Stomach (tissue), 9 donors: ENCODE results near the gene PCBP2. TPM values are rescaled to one million over a fixed set of nuclear protein-coding genes. Genes with fewer than 3 reads are reported as not detected.

Source experiments
- DNase-seq, 2 donors: peaks; one replicate each; pipeline versions ENCODE4 v3.0.0 to v3.0.0-alpha.2; 2013 to 2019
- H3K27ac ChIP-seq, 5 donors: fragments of 200-600 bp in 4 of 5; sonication (generic) in 4 of 5; one replicate each; pipeline ENCODE4 v1.5.1; 2013 to 2019; ENCODE audit warnings: mild to moderate bottlenecking in 1 of 5, moderate library complexity in 1 of 5
- H3K27me3 ChIP-seq, 3 donors: fragments of 200-600 bp; sonication (generic); one replicate each; pipeline ENCODE4 v1.5.1; 2017 to 2019; ENCODE audit warnings: mixed run types in 1 of 3
- H3K36me3 ChIP-seq, 4 donors: fragments of 200-600 bp; sonication (generic); 1 replicate in 3 of 4; 2 replicates in 1 of 4; pipeline ENCODE4 v1.5.1; 2016 to 2019
- H3K4me1 ChIP-seq, 4 donors: fragments of 200-600 bp; sonication (generic); one replicate each; pipeline ENCODE4 v1.5.1; 2016 to 2019
- H3K4me3 ChIP-seq, 4 donors: fragments of 200-600 bp; sonication (generic) in 3 of 4; one replicate each; pipeline ENCODE4 v1.5.1; 2016 to 2019; ENCODE audit warnings: mild to moderate bottlenecking in 1 of 4
- H3K9me3 ChIP-seq, 4 donors: fragments of 200-600 bp; sonication (generic); one replicate each; pipeline ENCODE4 v1.5.1; 2016 to 2019
- CTCF ChIP-seq, 7 experiments: fragments of 450-650 bp in 4 of 7; fragments of 200-600 bp in 3 of 7; sonication (generic) in 3 of 7; IDR thresholded peaks; one replicate each; pipeline ENCODE4 v1.5.1; 2016 to 2019; ENCODE audit warnings: antibody characterized with exemption in 7 of 7, control low read depth in 2 of 7, mild to moderate bottlenecking in 1 of 7
- EP300 ChIP-seq: sonication (generic); formaldehyde crosslinking; IDR thresholded peaks from one replicate; pipeline ENCODE4 v1.6.1; 2017; ENCODE audit warnings: antibody characterized with exemption
- POLR2A ChIP-seq, 4 donors: fragments of 450-650 bp; IDR thresholded peaks; one replicate each; pipeline ENCODE4 v1.6.1; 2016; ENCODE audit warnings: antibody characterized with exemption in 4 of 4, control low read depth in 2 of 4, mild to moderate bottlenecking in 1 of 4, moderate library complexity in 1 of 4
- POLR2AphosphoS5 ChIP-seq, 3 donors: sonication (generic); formaldehyde crosslinking; IDR thresholded peaks; one replicate each; pipeline ENCODE4 v1.6.1; 2016; ENCODE audit warnings: antibody characterized with exemption in 3 of 3
- WGBS, 5 donors: extraction: QIAGEN DNeasy Blood & Tissue Kit in 3 of 5; methylation state at CpG; one replicate each; pipeline versions ENCODE4 v1.1.5 to v1.1.7; 2013 to 2018; 5-methylcytosine and 5-hydroxymethylcytosine counted together
- intact Hi-C: fragments of 100-400 bp; cut with DNase I; formaldehyde crosslinking; loops from one replicate; pipeline ENCODE4 v1.15.1; 2023; ENCODE audit warnings: low total_unique reads
- polyA plus RNA-seq, 3 donors: library from polyadenylated mRNA; stranded (reverse); fragments of 200-250 nt; gene quantifications; one replicate each; pipeline ENCODE4 v1.2.3, GENCODE V29; 2013
- total RNA-seq, 5 donors: library from RNA; depleted of rRNA; stranded (reverse); fragments of >200 nt; gene quantifications; one replicate each; pipeline versions ENCODE4 v1.1.0 to v1.2.3, GENCODE V29; 2014 to 2016
- donor health status: healthy with polysubstance abuse.
- donor health status: Bipolar disorder and iron deficiency.
- donor health status: healthy.

PCBP2 gene
- total and polyA plus RNA-seq, 8 donors: 109 to 714 (median 458) TPM

- no peak overlapping the region for H3K4me3 ChIP-seq
- peaks cover 15 to 36% (median 33%) of the 10 kb centered on the region in 4 donors for H3K4me1 ChIP-seq
- DNase-seq: peak in 1 of 2 donors; percentile 7
- H3K36me3 ChIP-seq: peaks cover 14 to 50% (median 46%) of the 10 kb centered on the region in 4 donors
- peak overlapping the region in 1 of 5 donors; percentile 6 for H3K27ac ChIP-seq
- intact Hi-C loops: no loop called here
- H3K27me3 ChIP-seq: no peaks in the 10 kb centered on the region
- H3K9me3 ChIP-seq: no peaks in the 10 kb centered on the region
- TF ChIP-seq POLR2A (IDR thresholded peaks at IDR 0.05) (no peak), EP300 (no peak), POLR2AphosphoS5 (IDR thresholded peaks at IDR 0.05) (no peak), CTCF (IDR thresholded peaks at IDR 0.05) (no peak)
- WGBS, 5 donors: 77 to 89% (median 85%) methylated on average over 4 to 10 of the region's 10 CpGs
Measured at GRCh38 chr12:53505086-53505485, 53.2 kb downstream of the PCBP2 start.

GRCh38 chr12:53505555-53506449, 53.9 kb downstream of the PCBP2 start:
- Histone ChIP-seq H3K4me1 (peaks cover 15 to 35% (median 31%) of the 10 kb centered on the region in 4 donors), H3K9me3 (no peaks in the 10 kb centered on the region), H3K4me3 (no peak overlapping the region), H3K27ac (no peak overlapping the region), H3K27me3 (no peaks in the 10 kb centered on the region), H3K36me3 (peaks cover 14 to 58% (median 54%) of the 10 kb centered on the region in 4 donors)
- intact Hi-C loops: no loop called here
- peak in 1 of 2 donors; percentile 7 for DNase-seq
- 74 to 84% (median 79%) methylated on average over 14 to 19 of the region's 19 CpGs for WGBS, 5 donors
- TF ChIP-seq CTCF (IDR thresholded peaks at IDR 0.05) (no peak), POLR2A (IDR thresholded peaks at IDR 0.05) (no peak), EP300 (no peak), POLR2AphosphoS5 (IDR thresholded peaks at IDR 0.05) (no peak)

GRCh38 chr12:53506450-53506785, 54.5 kb downstream of the PCBP2 start:
- no peak overlapping the region for H3K4me3 ChIP-seq
- DNase-seq: no peak
- no peak overlapping the region for H3K27ac ChIP-seq
- H3K36me3 ChIP-seq: peaks cover 14 to 64% (median 60%) of the 10 kb centered on the region in 4 donors
- WGBS, 5 donors: 25 to 37% (median 29%) methylated on average over 2 of the region's 2 CpGs
- peaks cover 15 to 31% (median 30%) of the 10 kb centered on the region in 4 donors for H3K4me1 ChIP-seq
- H3K27me3 ChIP-seq: no peaks in the 10 kb centered on the region
- no peak for TF ChIP-seq EP300
- TF ChIP-seq CTCF (IDR thresholded peaks at IDR 0.05): no peak
- TF ChIP-seq POLR2A (IDR thresholded peaks at IDR 0.05): no peak
- TF ChIP-seq POLR2AphosphoS5 (IDR thresholded peaks at IDR 0.05): no peak
- intact Hi-C loops: no loop called here
- H3K9me3 ChIP-seq: no peaks in the 10 kb centered on the region

GRCh38 chr12:53506881-53507602, 55.1 kb downstream of the PCBP2 start, which contains the start of gene NPFF:
Gene NPFF, minus strand, starts transcription at chr12:53507484. Its CDS starts 10 bp downstream, at chr12:53507474.
- H3K27ac ChIP-seq: peak within 1 kb of the TSS in 2 of 5 donors; percentile 46 to 60
- intact Hi-C loops: no loop called here
- WGBS, 5 donors: 84 to 92% (median 91%) methylated on average over 9 of the region's 9 CpGs
- peak in 1 of 2 donors; percentile 5 for DNase-seq
- H3K9me3 ChIP-seq: no peaks in the 10 kb centered on the region
- no peak within 1 kb of the TSS for H3K4me3 ChIP-seq
- H3K36me3 ChIP-seq: peaks cover 18 to 70% (median 66%) of the 10 kb centered on the region in 4 donors
- H3K27me3 ChIP-seq: no peaks in the 10 kb centered on the region
- peaks cover 8 to 25% (median 24%) of the 10 kb centered on the region in 4 donors for H3K4me1 ChIP-seq
- TF ChIP-seq POLR2A (IDR thresholded peaks at IDR 0.05) (no peak), EP300 (no peak), POLR2AphosphoS5 (IDR thresholded peaks at IDR 0.05) (no peak)
